Endodermal cell (in vitro differentiated cells): ENCODE results near the gene EML2. TPM values are rescaled to one million over a fixed set of nuclear protein-coding genes. Genes with fewer than 3 reads are reported as not detected.

ENCODE experiments used
- DNase-seq: peaks from one replicate; pipeline ENCODE4 v3.0.0-alpha.2; 2017
- H3K27ac ChIP-seq: 2 replicates; pipeline ENCODE4 v1.5.1; 2013; ENCODE audit warnings: mild to moderate bottlenecking, low read depth, low read length, moderate library complexity
- H3K27me3 ChIP-seq: 2 replicates; pipeline ENCODE4 v1.6.1; 2013; ENCODE audit warnings: mild to moderate bottlenecking, low read length, moderate library complexity; ENCODE audit not compliant: insufficient read depth, control insufficient read depth, poor library complexity, severe bottlenecking
- H3K36me3 ChIP-seq: 2 replicates; pipeline ENCODE4 v1.7.0; 2013; ENCODE audit warnings: mild to moderate bottlenecking, low read length, moderate library complexity; ENCODE audit not compliant: control insufficient read depth, insufficient read depth
- H3K4me1 ChIP-seq: one replicate; pipeline ENCODE4 v1.7.0; 2013; ENCODE audit warnings: low read length; ENCODE audit not compliant: control insufficient read depth, insufficient read depth
- H3K4me3 ChIP-seq: 2 replicates; pipeline ENCODE4 v1.5.1; 2013; ENCODE audit warnings: mild to moderate bottlenecking, low read length, moderate library complexity
- H3K9ac ChIP-seq: 2 replicates; pipeline ENCODE4 v1.6.1; 2013; ENCODE audit warnings: mild to moderate bottlenecking, low read length, moderate library complexity; ENCODE audit not compliant: poor library complexity, severe bottlenecking; ENCODE audit errors: extremely low read depth
- H3K9me3 ChIP-seq: 2 replicates; pipeline ENCODE4 v1.6.1; 2013; ENCODE audit warnings: mild to moderate bottlenecking, low read length, moderate library complexity; ENCODE audit not compliant: control insufficient read depth
- H3K27ac Mint-ChIP-seq: 2 replicates; pipeline ENCODE4 v1.8.0; 2020; ENCODE audit warnings: mixed read lengths
- H3K27me3 Mint-ChIP-seq: 2 replicates; pipeline ENCODE4 v1.8.0; 2021; ENCODE audit warnings: mild to moderate bottlenecking, mixed read lengths; ENCODE audit not compliant: insufficient read depth
- H3K36me3 Mint-ChIP-seq: 2 replicates; pipeline ENCODE4 v1.8.0; 2020; ENCODE audit warnings: low read depth, mixed read lengths
- H3K4me1 Mint-ChIP-seq: 2 replicates; pipeline ENCODE4 v1.8.0; 2020; ENCODE audit warnings: mixed read lengths
- H3K4me3 Mint-ChIP-seq: 2 replicates; pipeline ENCODE4 v1.8.0; 2020; ENCODE audit warnings: mild to moderate bottlenecking, moderate library complexity, mixed read lengths
- H3K9me3 Mint-ChIP-seq: 2 replicates; pipeline ENCODE4 v1.8.0; 2020; ENCODE audit warnings: mild to moderate bottlenecking, mixed read lengths
- CTCF ChIP-seq: fragments of 200-600 bp; sonication (generic); conservative IDR thresholded peaks from 2 replicates; pipeline ENCODE4 v1.5.0; 2021; ENCODE audit warnings: antibody characterized with exemption, mild to moderate bottlenecking
- WGBS, 2 experiments: methylation state at CpG; one replicate each; pipeline versions ENCODE4 v1.1.5 to v1.1.7; 2013; ENCODE audit warnings: missing lambda C conversion rate in 2 of 2, mixed read lengths in 1 of 2; ENCODE audit not compliant: insufficient coverage in 1 of 2, insufficient read length in 1 of 2; 5-methylcytosine and 5-hydroxymethylcytosine counted together
- total RNA-seq, 2 donors: library from RNA; stranded (reverse); fragmentation: NEBNext Ultra II Directional in 1 of 2; extraction: Animal tissue kit (Norgen Biotek cat#: 25700) in 1 of 2; gene quantifications; 2 replicates in 1 of 2; 3 replicates in 1 of 2; pipeline ENCODE4 v1.2.1, GENCODE V29; 2021

The EML2 gene
- total RNA-seq, 2 donors from 2014 or later, result 42.9 to 79.3 TPM

DNA sequence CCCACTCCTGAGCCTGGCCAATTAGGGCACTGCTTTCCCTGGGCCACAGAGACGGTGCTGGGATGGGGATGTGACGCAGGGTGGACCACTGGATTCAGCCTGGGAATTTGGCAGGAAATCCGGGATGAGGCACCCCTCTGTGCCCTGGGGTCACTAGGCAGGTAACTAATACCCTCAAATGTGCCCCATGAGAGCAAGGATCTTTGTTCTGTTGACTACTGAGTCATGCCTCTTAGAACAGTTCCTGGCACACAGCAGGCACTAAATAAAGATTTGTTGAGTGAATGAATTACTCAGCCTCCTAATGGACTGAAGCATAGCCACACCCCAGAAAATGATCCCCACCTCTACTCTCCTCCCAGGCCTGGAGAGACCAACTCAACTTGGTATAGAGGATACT is 70.5 kb downstream of the EML2 start:
- Mint-ChIP-seq H3K36me3 (peaks cover 7% of the 10 kb centered on the region), H3K27me3 (no peaks in the 10 kb centered on the region), H3K9me3 (no peaks in the 10 kb centered on the region), H3K4me3 (no peak overlapping the region), H3K27ac (no peak overlapping the region), H3K4me1 (peaks cover 6% of the 10 kb centered on the region)
- Histone ChIP-seq H3K4me3 (no peak overlapping the region), H3K9ac (no peak overlapping the region), H3K27ac (no peak overlapping the region), H3K9me3 (no peaks in the 10 kb centered on the region), H3K4me1 (no peaks in the 10 kb centered on the region), H3K27me3 (no peaks in the 10 kb centered on the region), H3K36me3 (no peaks in the 10 kb centered on the region)
- no peak for TF ChIP-seq CTCF
- no peak for DNase-seq
- 84 to 92% methylated on average over 3 of the region's 3 CpGs for WGBS, 2 experiments

- H3K4me3 Mint-ChIP-seq, result no peak overlapping the region
- no peaks in the 10 kb centered on the region for H3K9me3 Mint-ChIP-seq
- DNase-seq, result no peak
- TF ChIP-seq CTCF, result no peak
- Histone ChIP-seq H3K4me3 (no peak overlapping the region), H3K9me3 (no peaks in the 10 kb centered on the region), H3K27ac (no peak overlapping the region), H3K9ac (no peak overlapping the region), H3K27me3 (no peaks in the 10 kb centered on the region), H3K4me1 (no peaks in the 10 kb centered on the region), H3K36me3 (no peaks in the 10 kb centered on the region)
- peaks cover 6% of the 10 kb centered on the region for H3K36me3 Mint-ChIP-seq
- no peaks in the 10 kb centered on the region for H3K27me3 Mint-ChIP-seq
- H3K27ac Mint-ChIP-seq, result no peak overlapping the region
- peaks cover 6% of the 10 kb centered on the region for H3K4me1 Mint-ChIP-seq
- 100% methylated on average over 2 of the region's 2 CpGs; no CpG with 5 or more reads in 1 of the 2 experiments for WGBS, 2 experiments
Measured at GRCh38 chr19:45567609-45568008, 71.6 kb downstream of the EML2 start.

GRCh38 chr19:45564131-45564780 is 74.9 kb downstream of the EML2 start:
- H3K27me3 ChIP-seq, result no peaks in the 10 kb centered on the region
- peak; percentile 81 for DNase-seq

More at GRCh38 chr19:45564131-45564780, 74.9 kb downstream of the EML2 start:
- H3K9me3 Mint-ChIP-seq, result no peaks in the 10 kb centered on the region
- no peaks in the 10 kb centered on the region for H3K9me3 ChIP-seq
- no peaks in the 10 kb centered on the region for H3K27me3 Mint-ChIP-seq
- peaks cover 6% of the 10 kb centered on the region for H3K4me1 Mint-ChIP-seq
- WGBS, 2 experiments, result 50 to 61% methylated on average over 2 to 5 of the region's 5 CpGs
- H3K36me3 ChIP-seq, result no peaks in the 10 kb centered on the region
- peaks cover 6% of the 10 kb centered on the region for H3K36me3 Mint-ChIP-seq
- no peak overlapping the region for H3K9ac ChIP-seq
- H3K27ac ChIP-seq, result no peak overlapping the region
- no peak overlapping the region for H3K4me3 Mint-ChIP-seq
- TF ChIP-seq CTCF, result no peak
- H3K27ac Mint-ChIP-seq, result no peak overlapping the region
- no peak overlapping the region for H3K4me3 ChIP-seq
- no peaks in the 10 kb centered on the region for H3K4me1 ChIP-seq
